ENCODE measurements around the gene RASL12. TPM values are rescaled to one million over a fixed set of nuclear protein-coding genes. Genes with fewer than 3 reads are reported as not detected.
A peak's percentile ranks its signal among the peaks of the same experiment; 100 is the strongest.

The RASL12 gene
- total and polyA plus RNA-seq, 2 of the 8 experiments (the other 6 are each of a cell fraction or from before 2014, with no cell fraction given), result 9.5 to 10.3 TPM

- TF ChIP-seq CHD1 (IDR thresholded peaks at IDR 0.05; ENCODE audit: low read depth, low read length), result no peak
- peak in 2 of 3 experiments; percentile 29 to 39; a peak in 2 of 4 replicates for TF ChIP-seq CTCF (IDR thresholded peaks at IDR 0.05; ENCODE audit: control extremely low read depth in 1 of 3, insufficient read depth in 1 of 3, low read depth in 1 of 3, low read length in 3 of 3)
These were observed 58.8 kb downstream of the RASL12 start (continued) for GRCh38 chr15:65008983-65009382.
